HepG2 (cell line): Measurements from ENCODE around the gene NFATC4. TPM values are rescaled to one million over a fixed set of nuclear protein-coding genes. Genes with fewer than 3 reads are reported as not detected.

ENCODE experiments used
- GABPB1 ChIP-seq: IDR thresholded peaks from 2 replicates; pipeline ENCODE4 v1.6.1; 2016; ENCODE audit warnings: mild to moderate bottlenecking, missing genetic modification reagents, moderate library complexity, missing compliant biosample characterization
- HCFC1 ChIP-seq: fragments of 150-350 bp; IDR thresholded peaks from 2 replicates; pipeline ENCODE4 v1.6.1; 2014; ENCODE audit warnings: low read depth, low read length
- KDM5B ChIP-seq: sonication (generic); formaldehyde crosslinking; IDR thresholded peaks from 2 replicates; pipeline ENCODE4 v1.4.0; 2020; ENCODE audit warnings: missing genetic modification reagents, mild to moderate bottlenecking, borderline replicate concordance
- MEIS2 ChIP-seq: sonication (generic); formaldehyde crosslinking; IDR thresholded peaks from 2 replicates; pipeline ENCODE4 v1.9.0; 2021; ENCODE audit warnings: mild to moderate bottlenecking, missing genetic modification reagents
- MIER3 ChIP-seq: IDR thresholded peaks from 2 replicates; pipeline ENCODE4 v1.6.1; 2016; ENCODE audit warnings: missing compliant biosample characterization, borderline replicate concordance
- NFKB2 ChIP-seq: sonication (generic); formaldehyde crosslinking; IDR thresholded peaks from 2 replicates; pipeline ENCODE4 v1.4.0; 2020; ENCODE audit warnings: missing genetic modification reagents, borderline replicate concordance
- POLR2G ChIP-seq: fragments of 200-400 bp; formaldehyde crosslinking; IDR thresholded peaks from 2 replicates; pipeline ENCODE4 v1.6.1; 2018; ENCODE audit warnings: mild to moderate bottlenecking, low read depth, low read length, moderate library complexity
- ZNF230 ChIP-seq: sonication (generic); formaldehyde crosslinking; IDR thresholded peaks from 2 replicates; pipeline ENCODE4 v1.4.0; 2020; ENCODE audit warnings: mild to moderate bottlenecking, missing genetic modification reagents
- ZNF891 ChIP-seq: sonication (generic); formaldehyde crosslinking; IDR thresholded peaks from 2 replicates; pipeline ENCODE4 v1.5.0; 2020; ENCODE audit warnings: mild to moderate bottlenecking, missing genetic modification reagents
- polyA plus RNA-seq, 8 experiments: library from polyadenylated mRNA; depleted of rRNA in 3 of 8; stranded (reverse) in 7 of 8; unstranded in 1 of 8; fragments of >200 nt; fragmentation: Illumina TruSeq in 4 of 8; extraction: Trizol in 4 of 8; gene quantifications; 2 replicates each; pipeline versions ENCODE4 v1.2.1 to v1.2.3, GENCODE V29; 2011 to 2016; ENCODE audit warnings: low read depth in 4 of 8, missing spikeins in 1 of 8, mixed read lengths in 1 of 8; ENCODE audit not compliant: insufficient read depth in 1 of 8
- total RNA-seq, 5 experiments: library from RNA; depleted of rRNA; stranded (reverse); fragments of >200 nt; fragmentation: Illumina TruSeq; extraction: Trizol; gene quantifications; 2 replicates each; pipeline ENCODE4 v1.2.3, GENCODE V29; 2016; ENCODE audit warnings: low read depth in 1 of 5
- TF ChIP-seq, protein P1 (sequence below): sonication (generic); formaldehyde crosslinking; IDR thresholded peaks from 2 replicates; pipeline ENCODE4 v1.4.0; 2020; ENCODE audit warnings: missing genetic modification reagents
- TF ChIP-seq, protein P2 (sequence below): sonication (generic); formaldehyde crosslinking; IDR thresholded peaks from 2 replicates; pipeline ENCODE4 v1.4.0; 2020; ENCODE audit warnings: missing genetic modification reagents
- TF ChIP-seq, protein P3 (sequence below): sonication (generic); formaldehyde crosslinking; IDR thresholded peaks from 2 replicates; pipeline ENCODE4 v1.4.0; 2020; ENCODE audit warnings: missing genetic modification reagents, borderline replicate concordance
- TF ChIP-seq, protein P4 (sequence below): sonication (generic); formaldehyde crosslinking; IDR thresholded peaks from 2 replicates; pipeline ENCODE4 v1.5.0; 2020; ENCODE audit warnings: missing genetic modification reagents, mild to moderate bottlenecking, borderline replicate concordance

Gene NFATC4
- total and polyA plus RNA-seq, 2 of the 13 experiments (the other 11 are each of a cell fraction or from before 2014, with no cell fraction given): 0.04 to 0.15 TPM

DNA sequence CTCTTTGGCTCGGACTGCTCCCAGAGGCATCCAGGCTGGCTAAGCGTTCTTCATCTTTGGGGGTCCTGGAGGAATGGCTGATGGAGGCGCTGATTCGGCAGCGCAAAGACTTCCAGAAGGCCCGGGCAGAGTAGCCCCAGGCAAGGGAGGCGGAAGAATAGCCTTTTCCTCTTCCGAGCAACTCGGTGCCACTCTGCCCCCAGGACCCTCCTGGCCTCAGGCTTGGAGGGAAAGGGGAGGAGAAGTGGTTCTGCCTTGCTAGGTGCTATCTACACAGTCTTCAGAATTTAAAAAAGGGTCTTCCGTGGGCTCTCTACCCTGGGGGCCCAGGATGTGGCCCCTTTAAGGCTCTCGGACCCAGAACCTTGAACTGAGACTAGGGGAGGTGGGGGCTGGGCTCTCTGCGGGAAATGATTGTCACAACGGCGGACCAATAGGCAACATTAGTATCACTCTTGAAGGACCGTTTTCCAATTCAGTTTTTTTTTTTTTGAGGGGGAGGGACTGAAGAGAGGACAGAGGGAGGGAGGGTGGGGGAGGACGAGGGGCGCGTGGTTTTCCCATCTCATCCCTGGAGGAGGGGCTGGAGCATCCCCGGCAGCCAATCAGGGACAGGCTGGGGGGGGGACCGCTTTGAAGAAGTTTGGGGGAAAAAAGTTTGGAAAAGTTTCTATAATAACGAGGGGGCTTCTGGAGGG is at the start of gene NFATC4 (continued):
- TF ChIP-seq, protein P1, sequence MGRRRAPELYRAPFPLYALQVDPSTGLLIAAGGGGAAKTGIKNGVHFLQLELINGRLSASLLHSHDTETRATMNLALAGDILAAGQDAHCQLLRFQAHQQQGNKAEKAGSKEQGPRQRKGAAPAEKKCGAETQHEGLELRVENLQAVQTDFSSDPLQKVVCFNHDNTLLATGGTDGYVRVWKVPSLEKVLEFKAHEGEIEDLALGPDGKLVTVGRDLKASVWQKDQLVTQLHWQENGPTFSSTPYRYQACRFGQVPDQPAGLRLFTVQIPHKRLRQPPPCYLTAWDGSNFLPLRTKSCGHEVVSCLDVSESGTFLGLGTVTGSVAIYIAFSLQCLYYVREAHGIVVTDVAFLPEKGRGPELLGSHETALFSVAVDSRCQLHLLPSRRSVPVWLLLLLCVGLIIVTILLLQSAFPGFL: no peak
- peak; percentile 26; the same call in 1 of the 2 replicates for TF ChIP-seq HCFC1
- no peak for TF ChIP-seq MIER3 (CRISPR knock-in tag)
- no peak for TF ChIP-seq POLR2G
- TF ChIP-seq MEIS2 (CRISPR knock-in tag): no peak
- TF ChIP-seq KDM5B (CRISPR knock-in tag): no peak
- TF ChIP-seq, protein P2, sequence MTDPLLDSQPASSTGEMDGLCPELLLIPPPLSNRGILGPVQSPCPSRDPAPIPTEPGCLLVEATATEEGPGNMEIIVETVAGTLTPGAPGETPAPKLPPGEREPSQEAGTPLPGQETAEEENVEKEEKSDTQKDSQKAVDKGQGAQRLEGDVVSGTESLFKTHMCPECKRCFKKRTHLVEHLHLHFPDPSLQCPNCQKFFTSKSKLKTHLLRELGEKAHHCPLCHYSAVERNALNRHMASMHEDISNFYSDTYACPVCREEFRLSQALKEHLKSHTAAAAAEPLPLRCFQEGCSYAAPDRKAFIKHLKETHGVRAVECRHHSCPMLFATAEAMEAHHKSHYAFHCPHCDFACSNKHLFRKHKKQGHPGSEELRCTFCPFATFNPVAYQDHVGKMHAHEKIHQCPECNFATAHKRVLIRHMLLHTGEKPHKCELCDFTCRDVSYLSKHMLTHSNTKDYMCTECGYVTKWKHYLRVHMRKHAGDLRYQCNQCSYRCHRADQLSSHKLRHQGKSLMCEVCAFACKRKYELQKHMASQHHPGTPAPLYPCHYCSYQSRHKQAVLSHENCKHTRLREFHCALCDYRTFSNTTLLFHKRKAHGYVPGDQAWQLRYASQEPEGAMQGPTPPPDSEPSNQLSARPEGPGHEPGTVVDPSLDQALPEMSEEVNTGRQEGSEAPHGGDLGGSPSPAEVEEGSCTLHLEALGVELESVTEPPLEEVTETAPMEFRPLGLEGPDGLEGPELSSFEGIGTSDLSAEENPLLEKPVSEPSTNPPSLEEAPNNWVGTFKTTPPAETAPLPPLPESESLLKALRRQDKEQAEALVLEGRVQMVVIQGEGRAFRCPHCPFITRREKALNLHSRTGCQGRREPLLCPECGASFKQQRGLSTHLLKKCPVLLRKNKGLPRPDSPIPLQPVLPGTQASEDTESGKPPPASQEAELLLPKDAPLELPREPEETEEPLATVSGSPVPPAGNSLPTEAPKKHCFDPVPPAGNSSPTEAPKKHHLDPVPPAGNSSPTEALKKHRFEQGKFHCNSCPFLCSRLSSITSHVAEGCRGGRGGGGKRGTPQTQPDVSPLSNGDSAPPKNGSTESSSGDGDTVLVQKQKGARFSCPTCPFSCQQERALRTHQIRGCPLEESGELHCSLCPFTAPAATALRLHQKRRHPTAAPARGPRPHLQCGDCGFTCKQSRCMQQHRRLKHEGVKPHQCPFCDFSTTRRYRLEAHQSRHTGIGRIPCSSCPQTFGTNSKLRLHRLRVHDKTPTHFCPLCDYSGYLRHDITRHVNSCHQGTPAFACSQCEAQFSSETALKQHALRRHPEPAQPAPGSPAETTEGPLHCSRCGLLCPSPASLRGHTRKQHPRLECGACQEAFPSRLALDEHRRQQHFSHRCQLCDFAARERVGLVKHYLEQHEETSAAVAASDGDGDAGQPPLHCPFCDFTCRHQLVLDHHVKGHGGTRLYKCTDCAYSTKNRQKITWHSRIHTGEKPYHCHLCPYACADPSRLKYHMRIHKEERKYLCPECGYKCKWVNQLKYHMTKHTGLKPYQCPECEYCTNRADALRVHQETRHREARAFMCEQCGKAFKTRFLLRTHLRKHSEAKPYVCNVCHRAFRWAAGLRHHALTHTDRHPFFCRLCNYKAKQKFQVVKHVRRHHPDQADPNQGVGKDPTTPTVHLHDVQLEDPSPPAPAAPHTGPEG (CRISPR knock-in tag): no peak
- 0 out of 2 replicates have a peak, but pooled peaks have one; percentile 15 for TF ChIP-seq NFKB2 (CRISPR knock-in tag)
- TF ChIP-seq ZNF891 (CRISPR knock-in tag): peak; percentile 63; the same call in 1 of the 2 replicates
- TF ChIP-seq ZNF230 (CRISPR knock-in tag): 0 out of 2 replicates have a peak, but pooled peaks have one; percentile 11
- TF ChIP-seq, protein P3, sequence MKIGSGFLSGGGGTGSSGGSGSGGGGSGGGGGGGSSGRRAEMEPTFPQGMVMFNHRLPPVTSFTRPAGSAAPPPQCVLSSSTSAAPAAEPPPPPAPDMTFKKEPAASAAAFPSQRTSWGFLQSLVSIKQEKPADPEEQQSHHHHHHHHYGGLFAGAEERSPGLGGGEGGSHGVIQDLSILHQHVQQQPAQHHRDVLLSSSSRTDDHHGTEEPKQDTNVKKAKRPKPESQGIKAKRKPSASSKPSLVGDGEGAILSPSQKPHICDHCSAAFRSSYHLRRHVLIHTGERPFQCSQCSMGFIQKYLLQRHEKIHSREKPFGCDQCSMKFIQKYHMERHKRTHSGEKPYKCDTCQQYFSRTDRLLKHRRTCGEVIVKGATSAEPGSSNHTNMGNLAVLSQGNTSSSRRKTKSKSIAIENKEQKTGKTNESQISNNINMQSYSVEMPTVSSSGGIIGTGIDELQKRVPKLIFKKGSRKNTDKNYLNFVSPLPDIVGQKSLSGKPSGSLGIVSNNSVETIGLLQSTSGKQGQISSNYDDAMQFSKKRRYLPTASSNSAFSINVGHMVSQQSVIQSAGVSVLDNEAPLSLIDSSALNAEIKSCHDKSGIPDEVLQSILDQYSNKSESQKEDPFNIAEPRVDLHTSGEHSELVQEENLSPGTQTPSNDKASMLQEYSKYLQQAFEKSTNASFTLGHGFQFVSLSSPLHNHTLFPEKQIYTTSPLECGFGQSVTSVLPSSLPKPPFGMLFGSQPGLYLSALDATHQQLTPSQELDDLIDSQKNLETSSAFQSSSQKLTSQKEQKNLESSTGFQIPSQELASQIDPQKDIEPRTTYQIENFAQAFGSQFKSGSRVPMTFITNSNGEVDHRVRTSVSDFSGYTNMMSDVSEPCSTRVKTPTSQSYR (CRISPR knock-in tag): peak; percentile 20; the same call in 1 of the 2 replicates
- TF ChIP-seq, protein P4, sequence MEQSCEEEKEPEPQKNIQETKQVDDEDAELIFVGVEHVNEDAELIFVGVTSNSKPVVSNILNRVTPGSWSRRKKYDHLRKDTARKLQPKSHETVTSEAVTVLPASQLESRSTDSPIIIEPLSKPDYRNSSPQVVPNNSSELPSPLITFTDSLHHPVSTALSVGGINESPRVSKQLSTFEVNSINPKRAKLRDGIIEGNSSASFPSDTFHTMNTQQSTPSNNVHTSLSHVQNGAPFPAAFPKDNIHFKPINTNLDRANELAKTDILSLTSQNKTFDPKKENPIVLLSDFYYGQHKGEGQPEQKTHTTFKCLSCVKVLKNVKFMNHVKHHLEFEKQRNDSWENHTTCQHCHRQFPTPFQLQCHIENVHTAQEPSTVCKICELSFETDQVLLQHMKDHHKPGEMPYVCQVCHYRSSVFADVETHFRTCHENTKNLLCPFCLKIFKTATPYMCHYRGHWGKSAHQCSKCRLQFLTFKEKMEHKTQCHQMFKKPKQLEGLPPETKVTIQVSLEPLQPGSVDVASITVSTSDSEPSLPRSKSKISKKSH (CRISPR knock-in tag): no peak; the same call in 1 of the 2 replicates
- TF ChIP-seq GABPB1 (CRISPR knock-in tag): 0 out of 2 replicates have a peak, but pooled peaks have one; percentile 10
